Heart left ventricle (tissue), 16 donors: Measurements from ENCODE around the gene TUSC7. TPM values are rescaled to one million over a fixed set of nuclear protein-coding genes. Genes with fewer than 3 reads are reported as not detected.

Experiments
- ATAC-seq, 4 donors: fragments of 200-7000 bp; cut with Tn5 transposase; one replicate each; pipeline ENCODE4 v1.9.1; 2020 to 2022; ENCODE audit warnings: moderate library complexity in 4 of 4, mild to moderate bottlenecking in 3 of 4, moderate number of reproducible peaks in 1 of 4
- DNase-seq, 5 donors: peaks; one replicate each; pipeline ENCODE4 v3.0.0-alpha.2; 2020
- H3K27ac ChIP-seq, 12 donors: fragments of 200-600 bp; sonication (generic) in 4 of 12; one replicate each; pipeline versions ENCODE4 v1.5.0 to v1.8.0; 2016 to 2022; ENCODE audit warnings: mild to moderate bottlenecking in 2 of 12
- H3K27me3 ChIP-seq, 9 donors: fragments of 200-600 bp; sonication (generic) in 2 of 9; one replicate each; pipeline versions ENCODE4 v1.5.1 to v1.8.0; 2016 to 2022; ENCODE audit warnings: mild to moderate bottlenecking in 3 of 9
- H3K36me3 ChIP-seq, 9 donors: fragments of 200-600 bp; sonication (generic) in 2 of 9; one replicate each; pipeline versions ENCODE4 v1.5.0 to v1.8.0; 2018 to 2022; ENCODE audit warnings: mild to moderate bottlenecking in 2 of 9
- H3K4me1 ChIP-seq, 12 donors: fragments of 200-600 bp; sonication (generic) in 4 of 12; one replicate each; pipeline versions ENCODE4 v1.5.0 to v1.8.0; 2016 to 2022; ENCODE audit warnings: mild to moderate bottlenecking in 3 of 12
- H3K4me3 ChIP-seq, 12 donors: fragments of 200-600 bp; sonication (generic) in 4 of 12; one replicate each; pipeline versions ENCODE4 v1.5.0 to v1.8.0; 2017 to 2022; ENCODE audit warnings: mild to moderate bottlenecking in 9 of 12, moderate library complexity in 4 of 12
- H3K9me3 ChIP-seq, 12 donors: fragments of 200-600 bp; sonication (generic) in 4 of 12; one replicate each; pipeline versions ENCODE4 v1.5.0 to v1.8.0; 2016 to 2022; ENCODE audit warnings: mild to moderate bottlenecking in 1 of 12
- CTCF ChIP-seq, 12 donors: fragments of 200-600 bp; sonication (generic) in 4 of 12; IDR thresholded peaks; one replicate each; pipeline versions ENCODE4 v1.5.0 to v1.8.0; 2018 to 2022; ENCODE audit warnings: antibody characterized with exemption in 12 of 12, mild to moderate bottlenecking in 5 of 12
- POLR2A ChIP-seq, 2 donors: fragments of 450-650 bp; IDR thresholded peaks; one replicate each; pipeline ENCODE4 v1.6.1; 2017; ENCODE audit warnings: antibody characterized with exemption in 2 of 2, mild to moderate bottlenecking in 2 of 2, moderate library complexity in 2 of 2
- WGBS, 4 donors: extraction: QIAGEN DNeasy Blood & Tissue Kit in 2 of 4; methylation state at CpG; one replicate each; pipeline versions ENCODE4 v1.1.5 to v1.1.7; 2013 to 2018; 5-methylcytosine and 5-hydroxymethylcytosine counted together
- intact Hi-C, 10 donors: fragments of 100-400 bp; cut with DNase I; formaldehyde crosslinking; loops; one replicate each; pipeline versions ENCODE4 v1.11.1 to v1.14.2; 2022
- polyA plus RNA-seq, 2 donors: library from polyadenylated mRNA; stranded (reverse); fragments of 200-250 nt; gene quantifications; one replicate each; pipeline ENCODE4 v1.2.3, GENCODE V29; 2013
- total RNA-seq, 9 donors: library from RNA; depleted of rRNA in 2 of 9; stranded (reverse); fragments of >200 nt in 2 of 9; fragmentation: NEBNext Ultra II Directional in 3 of 9; extraction: Animal tissue kit (Norgen Biotek cat#: 25700) in 3 of 9; gene quantifications; one replicate each; pipeline versions ENCODE4 v1.1.0 to v1.2.4, GENCODE V29; 2016 to 2023
- donor health status: ischemic (EF 13 %, LVEDD 7.1; RV severe dilation, severe dysfunction).
- donor health status: healthy with polysubstance abuse.
- donor health status: DM: no; HTN: yes; CAD: no.
- donor health status: DM: no; HTN: no; CAD: no.
- donor health status: ischemic (EF 25% LVEDD 6.9; RV normal size, moderate dysfunction).
- donor health status: ischemic (EF 25% LVEDD 5.7; RV mildly dilated, moderate dysfunction).
- donor health status: healthy.
- donor health status: DM: yes; HTN: yes; CAD: no.
- donor health status: ischemic (EF 35%, LVEDD 5.7; RV mildly dilated, moderate dysfunction).
- donor health status: nonischemic (EF 11% LVEDD 7.7; RV severe dilation, severe dysfunction).
- donor health status: DM: yes; HTN: yes; CAD: no.
- donor health status: PGD.
- donor health status: ischemic (EF 29% LVEDD 5.4; RV normal size, mild dysfunction).
- donor health status: nonischemic (EF 23%, LVEDD 6.1; RV moderate dilation, normal function).

Gene TUSC7
- total and polyA plus RNA-seq, 11 donors = not detected

- Histone ChIP-seq H3K27me3 (no peaks in the 10 kb centered on the region), H3K9me3 (no peaks in the 10 kb centered on the region), H3K27ac (no peak overlapping the region), H3K4me3 (no peak overlapping the region), H3K36me3 (no peaks in the 10 kb centered on the region), H3K4me1 (no peaks in the 10 kb centered on the region)
- DNase-seq (no peak), ATAC-seq (no peak)
- WGBS, 4 donors = 81 to 86% (median 85%) methylated on average over 1 of the region's 1 CpG
- no peak for TF ChIP-seq POLR2A (IDR thresholded peaks at IDR 0.05)
- TF ChIP-seq CTCF (IDR thresholded peaks at IDR 0.05) = no peak
- intact Hi-C loops = no loop called here
Measured at GRCh38 chr3:116667791-116668190, 41.8 kb upstream of the TUSC7 start.

- intact Hi-C loops = no loop called here
Measured at GRCh38 chr3:116669576-116669975, 40.0 kb upstream of the TUSC7 start.

GRCh38 chr3:116671151-116671550, 38.4 kb upstream of the TUSC7 start:
- no peak overlapping the region for H3K27ac ChIP-seq
- no peak overlapping the region for H3K4me3 ChIP-seq
- intact Hi-C loops = no loop called here
- DNase-seq (no peak), ATAC-seq (no peak)
- H3K27me3 ChIP-seq = no peaks in the 10 kb centered on the region
- no peaks in the 10 kb centered on the region for H3K4me1 ChIP-seq
- WGBS, 4 donors = 32 to 47% (median 41%) methylated on average over 1 of the region's 1 CpG
- no peaks in the 10 kb centered on the region for H3K36me3 ChIP-seq
- TF ChIP-seq POLR2A (IDR thresholded peaks at IDR 0.05) (no peak), CTCF (IDR thresholded peaks at IDR 0.05) (no peak)
- no peaks in the 10 kb centered on the region for H3K9me3 ChIP-seq

More at GRCh38 chr3:116669576-116669975, 40.0 kb upstream of the TUSC7 start:
- Histone ChIP-seq H3K4me1 (no peaks in the 10 kb centered on the region), H3K9me3 (no peaks in the 10 kb centered on the region), H3K36me3 (no peaks in the 10 kb centered on the region), H3K4me3 (no peak overlapping the region), H3K27ac (no peak overlapping the region), H3K27me3 (no peaks in the 10 kb centered on the region)
- TF ChIP-seq POLR2A (IDR thresholded peaks at IDR 0.05) = no peak
- TF ChIP-seq CTCF (IDR thresholded peaks at IDR 0.05) = no peak
- WGBS, 4 donors = 60 to 64% (median 62%) methylated on average over 3 of the region's 3 CpGs
- DNase-seq = no peak
- no peak for ATAC-seq

- 66 to 89% (median 76%) methylated on average over 4 to 13 of the region's 13 CpGs for WGBS, 4 donors
- H3K27ac ChIP-seq = no peak overlapping the region
- H3K36me3 ChIP-seq = no peaks in the 10 kb centered on the region
- intact Hi-C loops = no loop called here
- H3K4me3 ChIP-seq = no peak overlapping the region
- no peaks in the 10 kb centered on the region for H3K4me1 ChIP-seq
- ATAC-seq = no peak
- H3K9me3 ChIP-seq = no peaks in the 10 kb centered on the region
- no peak for DNase-seq
- TF ChIP-seq POLR2A (IDR thresholded peaks at IDR 0.05) (no peak), CTCF (IDR thresholded peaks at IDR 0.05) (no peak)
- H3K27me3 ChIP-seq = no peaks in the 10 kb centered on the region
Measured at GRCh38 chr3:116678853-116679252, 30.7 kb upstream of the TUSC7 start.
